ENCODE measurements around the gene RARB.

GRCh38 chr3:25633919-25634318 is 205.9 kb downstream of the RARB start:
- TF ChIP-seq CTCF (IDR thresholded peaks at IDR 0.05; ENCODE audit: low read depth, low read length) (no peak), EZH2phosphoT487 (IDR thresholded peaks at IDR 0.05; ENCODE audit: low read depth) (no peak)
